HG03196 (cell line): ENCODE measurements around the gene HTR3D.
"Not testable (repeated sequence)": the region's sequence is repeated elsewhere in the genome, so short reads cannot be mapped to it uniquely, and the experiment has no call there.

Source experiments
- ATAC-seq: cut with Tn5 transposase; IDR thresholded peaks from one replicate; pipeline ENCODE4 v1.9.1; 2021; ENCODE audit not compliant: unreplicated experiment

The HTR3D gene

GRCh38 chr3:184062637-184063036, 31.1 kb downstream of the HTR3D start:
- ATAC-seq = no peak

- ATAC-seq = no peak
Measured at GRCh38 chr3:184066211-184066610, 34.7 kb downstream of the HTR3D start.

- ATAC-seq = no peak
Measured at GRCh38 chr3:184067573-184068055, 36.1 kb downstream of the HTR3D start.

GRCh38 chr3:184068344-184068743, 36.8 kb downstream of the HTR3D start:
- no peak for ATAC-seq

GRCh38 chr3:184071142-184071541, 39.6 kb downstream of the HTR3D start:
- ATAC-seq = not testable (repeated sequence)

GRCh38 chr3:184073621-184074020, 42.1 kb downstream of the HTR3D start:
- ATAC-seq = no peak

- no peak for ATAC-seq
Measured at GRCh38 chr3:184075901-184076300, 44.4 kb downstream of the HTR3D start.

- ATAC-seq = no peak
Measured at GRCh38 chr3:184077881-184078280, 46.3 kb downstream of the HTR3D start.

GRCh38 chr3:184078851-184079250, 47.3 kb downstream of the HTR3D start:
- no peak for ATAC-seq

- no peak for ATAC-seq
Measured at GRCh38 chr3:184081116-184081830, 49.7 kb downstream of the HTR3D start.

GRCh38 chr3:184082034-184082433, 50.5 kb downstream of the HTR3D start:
- ATAC-seq = no peak

- no peak for ATAC-seq
Measured at GRCh38 chr3:184082465-184082864, 50.9 kb downstream of the HTR3D start.

GRCh38 chr3:184085389-184085852, 53.9 kb downstream of the HTR3D start:
- ATAC-seq = no peak
